Posterior vena cava (tissue), 2 donors: ENCODE measurements around the gene MLC1. TPM values are rescaled to one million over a fixed set of nuclear protein-coding genes. Genes with fewer than 3 reads are reported as not detected.

Source experiments
- DNase-seq: peaks from one replicate; pipeline ENCODE4 v3.0.0-alpha.2; 2020; ENCODE audit warnings: low spot score
- intact Hi-C, 2 donors: fragments of 100-400 bp; cut with DNase I; formaldehyde crosslinking; loops; one replicate each; pipeline versions ENCODE4 v1.14.1 to v1.14.2; 2022 to 2023
- total RNA-seq, 2 donors: library from RNA; stranded (reverse); fragmentation: NEBNext Ultra II Directional; extraction: Animal tissue kit (Norgen Biotek cat#: 25700); gene quantifications; one replicate each; pipeline ENCODE4 v1.2.1, GENCODE V29; 2021
- donor health status: DM: yes; HTN: yes; CAD: no.
- donor health status: DM: yes; HTN: yes; CAD: no.

The MLC1 gene
- total RNA-seq, 2 donors from 2014 or later: 0.19 to 0.28 TPM

- peak; percentile 64 for DNase-seq
- intact Hi-C loops: loop anchor here in 1 of 2 donors (5.0 kb wide), 1 partner anchor 79 kb away; no protein-coding TSS in a partner anchor
These were observed 74.4 kb downstream of the MLC1 start for GRCh38 chr22:50010676-50011446.

GRCh38 chr22:50009765-50010675 lies 75.2 kb downstream of the MLC1 start:
- intact Hi-C loops: loop anchor here in 1 of 2 donors (5.0 kb wide), 1 partner anchor 78 kb away; no protein-coding TSS in a partner anchor
- peak; percentile 86 for DNase-seq

Other genes starting within 250 kb of the MLC1 start
- 1 to 10 TPM; 7.3 to 8.5 TPM for gene ZBED4, start 231.6 kb downstream of the MLC1 start, total RNA-seq
- gene ALG12, start 167.0 kb downstream of the MLC1 start, total RNA-seq: 10 to 100 TPM in 1 of 2 donors, 1 to 10 TPM in 1; 8.9 to 11.7 TPM
- 10 to 100 TPM; 27.5 to 45.4 TPM for gene CRELD2, start 166.8 kb downstream of the MLC1 start, total RNA-seq
- 10 to 100 TPM; 29.9 to 37.2 TPM for gene PIM3, start 124.7 kb downstream of the MLC1 start, total RNA-seq
- gene IL17REL, start 72.7 kb downstream of the MLC1 start, total RNA-seq: not detected
- not detected for gene TTLL8, start 27.1 kb downstream of the MLC1 start, total RNA-seq
- gene MOV10L1, start 4.6 kb upstream of the MLC1 start, total RNA-seq: under 1 TPM; 0.43 to 0.56 TPM
- gene PANX2, start 85.3 kb upstream of the MLC1 start, total RNA-seq: under 1 TPM; 0.19 to 0.23 TPM
- 10 to 100 TPM; 18.3 to 20.5 TPM for gene TRABD, start 100.5 kb upstream of the MLC1 start, total RNA-seq
- gene SELENOO, start 115.6 kb upstream of the MLC1 start, total RNA-seq: 10 to 100 TPM; 10.8 to 11.9 TPM
- 10 to 100 TPM; 20.6 to 23.4 TPM for gene TUBGCP6, start 159.6 kb upstream of the MLC1 start, total RNA-seq
- 10 to 100 TPM; 14.1 to 23.6 TPM for gene HDAC10, start 165.8 kb upstream of the MLC1 start, total RNA-seq
- 10 to 100 TPM; 10.4 to 13.2 TPM for gene MAPK12, start 176.3 kb upstream of the MLC1 start, total RNA-seq
- 10 to 100 TPM; 11.5 to 11.6 TPM for gene MAPK11, start 185.0 kb upstream of the MLC1 start, total RNA-seq
- gene PLXNB2, start 222.2 kb upstream of the MLC1 start, total RNA-seq: 100 to 1,000 TPM; 108 to 125 TPM
- 1 to 10 TPM; 2.1 to 2.5 TPM for gene DENND6B, start 241.6 kb upstream of the MLC1 start, total RNA-seq